ENCODE data around the gene CREBBP.

Gene CREBBP

DNA sequence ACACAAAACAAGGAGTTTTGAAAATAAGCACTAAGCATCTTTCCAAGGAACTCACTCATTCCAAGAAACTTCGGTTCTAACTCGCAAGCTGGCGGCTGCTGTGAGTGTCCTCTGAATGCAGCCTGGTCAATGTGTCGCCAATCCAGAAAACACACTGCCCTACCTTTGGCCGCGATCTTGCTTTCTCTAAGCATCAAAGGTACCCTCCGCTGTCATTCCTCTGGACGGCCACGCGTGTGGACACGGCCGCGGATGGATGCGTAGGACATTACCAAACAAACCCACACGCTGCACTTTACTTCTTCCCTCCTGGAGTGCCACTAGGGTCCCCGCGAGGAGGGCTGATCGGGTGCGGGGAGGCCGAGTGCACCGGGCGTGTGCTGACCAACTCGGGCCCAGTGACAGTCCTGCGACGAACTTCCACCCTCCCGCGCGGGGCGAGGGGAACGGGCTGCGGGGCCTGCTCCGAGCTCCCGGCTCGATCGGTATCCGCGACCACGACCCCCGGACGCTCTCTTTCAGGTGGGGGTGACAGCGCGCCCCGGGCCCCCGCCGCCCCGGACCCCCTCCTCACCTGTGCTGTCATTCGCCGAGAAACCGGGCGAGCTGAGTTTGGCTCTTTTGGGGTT, 1.1 kb downstream of the CREBBP start:
- peak; percentile 28 for DNase-seq

GRCh38 chr16:3878610-3879009, 1.9 kb downstream of the CREBBP start:
- DNase-seq = no peak

GRCh38 chr16:3876695-3877094, 3.8 kb downstream of the CREBBP start:
- DNase-seq = no peak

DNA sequence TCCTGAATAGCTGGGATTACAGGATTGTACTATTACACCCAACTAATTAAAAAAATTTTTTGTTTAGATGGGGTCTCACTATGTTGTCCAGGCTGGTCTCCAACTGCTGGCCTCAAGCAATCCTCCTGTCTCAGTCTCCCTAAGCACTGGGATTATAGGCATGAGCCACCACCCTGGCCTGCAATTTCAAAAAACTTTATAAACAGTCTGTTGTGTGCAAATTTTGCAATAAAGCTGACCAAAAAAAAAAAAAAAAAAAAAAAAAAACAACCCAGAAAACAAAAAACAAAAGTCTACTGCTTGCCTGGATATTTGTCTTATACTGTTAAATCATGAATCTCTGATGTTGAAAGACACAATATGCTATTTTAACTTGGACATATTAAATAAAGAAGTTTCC, 4.4 kb downstream of the CREBBP start:
- no peak for DNase-seq

GRCh38 chr16:3874794-3875692, 5.5 kb downstream of the CREBBP start:
- no peak for DNase-seq

- DNase-seq = no peak
Measured at GRCh38 chr16:3874242-3874641, 6.3 kb downstream of the CREBBP start.

DNA sequence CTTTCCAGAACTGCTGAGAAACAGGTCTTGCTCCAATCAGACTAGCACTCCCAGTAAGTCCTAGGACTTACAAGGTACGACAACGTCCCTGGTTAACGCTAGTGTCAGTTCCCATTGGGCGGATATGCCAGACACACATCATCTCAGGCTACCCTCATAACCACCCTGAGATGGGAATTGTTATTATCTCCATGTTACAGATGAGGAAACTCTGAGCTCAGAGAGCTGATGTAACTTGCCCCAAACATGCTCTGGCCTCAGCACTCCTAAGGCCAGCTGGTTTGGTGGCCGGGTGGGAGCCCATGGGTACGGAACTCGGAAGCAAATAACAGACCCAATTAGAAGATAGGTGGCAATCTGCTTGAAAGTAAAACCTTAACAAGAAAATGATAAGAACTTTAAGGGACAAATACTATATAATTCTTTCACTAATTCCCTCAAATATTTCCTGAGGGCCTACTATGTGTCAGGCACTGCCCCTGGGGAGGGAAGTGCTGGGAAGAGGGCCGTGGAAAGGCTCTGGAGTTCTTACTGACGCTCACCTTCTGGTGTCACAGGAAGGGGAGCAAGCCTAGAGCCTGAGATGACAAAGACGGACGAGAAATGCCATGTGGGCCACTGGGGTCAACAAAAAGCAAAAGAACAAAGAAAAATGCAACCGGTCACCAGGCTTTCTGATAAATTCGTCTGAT, 6.9 kb downstream of the CREBBP start:
- no peak for DNase-seq

DNA sequence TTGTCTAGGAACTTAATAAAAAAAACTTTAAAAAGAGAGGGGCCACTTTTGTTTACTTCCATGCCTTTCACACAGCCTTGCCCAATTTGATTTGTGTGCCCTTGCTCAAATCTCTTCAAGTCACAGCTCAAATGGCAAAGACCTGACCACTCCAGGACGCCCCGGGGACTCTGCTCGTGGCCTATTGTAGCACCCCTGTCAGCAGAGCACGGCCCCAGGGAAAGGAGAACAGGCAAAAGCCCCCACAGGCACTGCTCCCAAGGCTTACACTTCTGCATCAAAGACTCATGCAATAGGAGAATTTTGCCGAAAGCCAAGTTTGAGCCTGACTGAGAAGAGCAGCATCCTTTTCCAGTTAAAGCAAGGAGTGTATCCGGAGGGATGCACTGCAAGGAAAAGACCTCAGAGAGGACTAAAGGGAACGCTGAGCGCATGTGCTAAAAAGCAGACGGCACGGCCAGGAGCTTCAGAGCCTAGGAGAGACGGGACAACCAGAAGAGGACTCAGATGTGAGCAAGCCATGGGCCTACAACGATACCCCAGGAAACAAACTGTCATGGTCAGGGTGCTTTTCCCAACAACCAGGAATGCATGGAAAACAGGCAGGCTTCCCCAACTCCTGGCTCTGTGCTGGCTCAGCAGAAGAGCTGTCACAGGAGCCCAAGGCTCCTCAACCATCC, 8.2 kb downstream of the CREBBP start:
- no peak for DNase-seq

DNA sequence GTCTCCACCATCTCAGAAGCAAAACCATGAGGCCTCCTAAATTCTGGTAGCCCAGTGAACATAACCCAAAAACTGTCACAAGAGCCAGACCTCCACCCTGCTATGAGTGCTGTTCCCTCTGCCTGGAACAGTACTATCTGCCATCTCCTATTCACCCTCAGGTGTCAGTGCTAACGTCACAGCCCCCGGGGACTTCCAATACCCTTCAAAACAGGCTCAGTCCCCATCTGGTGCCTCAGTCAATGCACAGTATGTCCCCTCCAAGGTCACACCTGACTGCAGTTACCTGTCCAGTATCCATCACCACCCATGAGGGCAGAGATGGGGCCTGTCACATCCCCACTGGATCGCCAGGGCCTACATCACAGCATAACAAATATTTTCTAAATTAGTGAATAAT, 11.5 kb downstream of the CREBBP start:
- DNase-seq = no peak

DNA sequence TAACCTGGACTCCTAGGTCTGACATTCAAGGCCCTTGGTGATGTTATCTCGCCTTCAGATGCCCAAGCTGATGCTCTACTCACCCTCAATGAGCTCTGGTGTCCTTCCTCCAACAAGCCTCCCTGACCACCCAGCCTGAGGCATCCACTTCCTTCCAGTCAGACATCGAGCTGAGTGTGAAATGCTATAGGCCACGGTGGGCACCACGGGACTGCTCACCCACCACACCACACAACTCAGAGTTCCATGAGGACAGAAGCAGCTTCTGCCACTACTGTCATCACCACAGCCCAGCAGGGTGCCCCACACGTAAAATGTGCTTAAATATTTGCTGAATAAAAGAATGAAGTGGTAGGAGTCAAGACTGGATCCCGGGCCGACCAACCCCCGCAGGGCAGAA, 12.0 kb downstream of the CREBBP start:
- no peak for DNase-seq

DNA sequence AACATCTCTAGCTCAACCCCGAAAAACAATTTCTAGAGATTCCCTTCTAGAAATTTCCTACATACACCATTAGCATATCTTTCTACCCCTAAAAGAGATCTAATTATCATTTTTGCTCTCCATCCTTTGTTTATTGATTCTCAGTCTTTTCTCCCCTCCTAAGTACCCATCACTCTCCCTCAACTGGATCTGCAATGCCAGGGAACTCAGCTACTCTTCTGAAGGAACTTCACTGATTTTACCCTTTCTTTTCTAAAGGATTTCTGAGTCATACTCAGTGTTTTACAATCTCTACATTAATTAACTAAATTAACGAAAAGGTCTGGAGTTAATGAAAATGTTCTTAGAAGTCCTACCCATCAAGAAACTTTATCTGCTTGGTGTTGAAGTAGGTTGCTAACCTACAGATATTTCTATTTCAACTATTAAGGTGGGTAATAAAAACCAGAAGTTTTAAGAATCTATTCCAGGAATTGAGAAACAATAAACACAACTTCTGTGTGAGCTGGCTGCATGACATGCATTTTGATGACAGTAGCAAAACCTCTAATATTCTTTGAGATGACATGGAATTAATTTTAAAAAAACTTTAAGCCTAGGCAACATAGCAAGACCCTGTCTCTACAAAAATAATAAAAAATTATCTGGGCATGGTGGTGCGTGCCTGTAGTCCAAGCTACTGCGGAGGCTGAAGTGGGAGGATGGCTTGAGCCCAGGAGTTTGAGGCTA, 13.6 kb downstream of the CREBBP start:
- no peak for DNase-seq

GRCh38 chr16:3865241-3865640, 15.3 kb downstream of the CREBBP start:
- no peak for DNase-seq

DNA sequence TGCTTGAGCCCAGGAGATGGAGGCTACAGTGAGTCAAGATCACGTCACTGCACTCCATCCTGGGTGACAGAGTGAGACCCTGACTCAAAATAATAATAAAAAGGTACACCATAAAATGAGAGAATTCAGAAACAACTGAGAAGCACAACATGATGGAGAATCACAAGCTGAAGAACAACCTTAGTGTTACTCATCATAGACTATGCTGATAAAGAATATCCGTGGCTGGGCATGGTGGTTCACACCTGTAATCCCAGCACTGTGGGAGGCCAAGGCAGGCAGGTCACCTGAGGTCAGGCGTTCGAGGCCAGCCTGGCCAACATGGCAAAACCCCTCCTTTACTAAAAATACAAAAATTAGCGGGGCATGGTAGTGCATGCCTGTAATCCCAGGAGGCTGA, 16.0 kb downstream of the CREBBP start:
- DNase-seq = no peak

- no peak for DNase-seq
Measured at GRCh38 chr16:3863587-3863986, 16.9 kb downstream of the CREBBP start.

- no peak for DNase-seq
Measured at GRCh38 chr16:3861808-3862451, 18.6 kb downstream of the CREBBP start.

GRCh38 chr16:3859889-3860288, 20.6 kb downstream of the CREBBP start:
- no peak for DNase-seq

GRCh38 chr16:3858801-3859200, 21.7 kb downstream of the CREBBP start:
- DNase-seq = no peak

DNA sequence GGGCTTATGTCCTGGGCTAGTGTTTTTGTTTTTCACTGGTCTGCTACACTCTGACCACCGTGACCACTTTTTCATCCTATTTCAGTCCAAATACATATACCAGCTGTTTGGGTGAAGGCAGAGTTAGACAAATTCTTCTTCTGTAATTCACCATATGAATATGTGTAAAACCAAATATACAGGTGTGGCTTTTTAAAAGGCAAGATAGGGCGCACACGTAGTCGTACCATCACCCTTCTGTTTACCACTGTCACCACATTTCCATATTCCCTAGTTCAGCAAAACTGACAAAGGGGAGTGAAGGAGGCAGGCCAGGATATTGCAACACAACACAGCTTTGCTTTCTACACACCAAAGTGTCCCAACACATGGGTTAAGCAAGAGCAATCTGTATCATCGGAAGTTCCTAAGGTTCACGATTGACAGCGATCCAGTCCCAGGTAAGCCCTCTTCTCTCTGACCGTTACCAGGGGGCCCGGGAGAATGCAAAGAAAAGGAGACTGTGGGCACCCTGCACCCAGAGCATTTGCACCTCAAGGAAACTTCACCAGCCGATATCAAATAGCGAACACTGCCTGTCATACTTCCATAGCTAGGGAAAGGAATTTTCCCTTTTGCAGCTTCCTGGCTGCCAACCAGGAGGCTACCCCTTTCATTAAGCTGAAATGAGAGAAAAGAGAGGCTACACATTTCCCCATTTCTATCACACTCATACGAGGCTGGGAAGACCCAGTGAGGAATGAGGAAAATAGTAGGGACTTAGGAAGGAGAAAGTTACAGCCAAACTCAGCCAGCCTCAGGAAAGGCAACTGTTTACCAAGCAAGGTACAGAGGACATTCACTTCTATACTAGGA, 23.1 kb downstream of the CREBBP start:
- no peak for DNase-seq

- no peak for DNase-seq
Measured at GRCh38 chr16:3856367-3857141, 24.0 kb downstream of the CREBBP start.

Measured in activated T-cell treated with anti-CD3 and anti-CD28 coated beads, Interleukin-2, amount 50 U/mL, for 1 hour (primary cell).